ENCODE data around the gene GCK.

GCK gene

DNA sequence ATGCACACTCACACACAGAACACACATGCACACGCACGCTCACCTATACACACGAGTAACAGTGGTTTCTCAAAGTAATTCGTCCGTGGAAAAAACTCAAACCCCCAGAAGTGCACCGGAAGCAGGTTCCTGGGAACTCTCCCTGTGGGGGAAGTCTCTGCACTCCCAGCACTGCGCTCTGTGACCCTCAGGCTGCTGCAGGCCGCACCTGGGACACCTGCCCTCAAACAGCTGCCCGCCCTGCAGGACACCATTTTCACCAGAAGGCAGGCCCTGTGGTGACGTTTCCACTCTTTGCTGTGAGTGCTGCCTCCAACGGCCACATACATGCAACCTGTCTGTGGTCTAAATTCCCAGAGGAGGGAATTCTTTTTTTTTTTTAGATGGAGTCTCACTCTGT, 32.8 kb upstream of the GCK start:
- no peak for DNase-seq

DNA sequence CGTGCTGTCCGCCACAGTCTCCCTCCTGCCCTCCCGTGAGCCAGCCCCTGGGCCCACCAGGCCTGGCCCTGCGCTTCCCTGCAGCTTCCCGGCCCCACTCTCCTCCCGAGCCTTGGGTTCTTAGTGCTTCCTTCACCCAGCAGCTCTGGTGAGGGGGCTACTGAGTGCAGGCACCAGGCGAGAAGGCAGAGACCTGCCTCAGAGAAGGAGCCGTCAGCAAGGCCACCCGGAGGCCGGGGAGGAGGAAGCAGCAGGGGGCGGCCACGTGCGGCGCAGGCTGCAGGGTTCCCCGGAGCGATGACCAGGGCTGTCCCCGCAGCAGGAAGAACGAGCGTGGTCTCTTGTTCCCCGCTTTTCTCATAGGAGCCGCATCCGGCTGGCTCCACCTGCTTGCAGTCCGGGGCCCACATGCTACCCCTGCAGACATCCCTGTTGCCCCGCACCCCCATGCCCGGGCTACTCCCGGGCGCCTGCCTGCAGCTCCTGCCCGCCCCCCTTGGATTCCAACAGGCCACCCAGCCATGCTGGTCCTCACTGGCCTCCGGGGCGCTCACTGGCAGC, 32.1 kb upstream of the GCK start:
- no peak for DNase-seq

DNA sequence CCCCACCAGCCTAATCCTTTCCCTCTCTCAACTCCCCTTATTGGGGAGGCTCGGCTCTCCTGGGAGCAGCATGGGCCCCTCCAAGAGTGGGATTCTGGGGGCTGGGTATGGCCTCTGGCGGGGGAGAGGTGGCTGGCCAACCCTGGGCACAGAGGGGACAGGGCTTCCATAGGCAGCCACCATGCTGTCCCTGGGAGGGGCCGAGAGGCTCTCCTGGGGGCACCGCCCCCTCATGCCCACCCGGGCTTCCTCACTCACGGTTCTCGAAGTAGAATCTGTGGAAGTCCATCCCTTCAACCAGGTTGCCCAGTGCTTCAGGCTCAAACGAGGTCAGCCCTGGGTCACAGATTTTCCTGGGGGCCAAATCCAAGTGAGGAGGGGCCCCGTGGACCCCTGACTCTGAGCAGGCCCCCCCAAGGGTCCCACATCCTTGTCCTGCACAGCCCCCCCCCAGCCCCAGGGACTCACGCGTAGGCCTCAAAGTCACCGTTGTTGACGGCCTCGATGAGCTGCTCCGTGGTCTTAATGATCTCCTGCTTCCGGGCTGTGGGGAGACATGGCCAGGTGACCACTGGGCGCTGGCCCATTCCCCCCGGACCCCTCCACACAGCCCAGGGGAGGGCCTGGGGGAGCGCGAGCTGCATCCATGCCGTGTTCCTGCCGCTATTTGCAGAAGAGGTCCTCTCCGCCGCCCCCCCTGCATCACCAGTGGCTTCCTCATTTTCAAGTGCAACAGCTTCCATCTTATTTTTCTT, 31.3 kb upstream of the GCK start:
- DNase-seq, result no peak

DNA sequence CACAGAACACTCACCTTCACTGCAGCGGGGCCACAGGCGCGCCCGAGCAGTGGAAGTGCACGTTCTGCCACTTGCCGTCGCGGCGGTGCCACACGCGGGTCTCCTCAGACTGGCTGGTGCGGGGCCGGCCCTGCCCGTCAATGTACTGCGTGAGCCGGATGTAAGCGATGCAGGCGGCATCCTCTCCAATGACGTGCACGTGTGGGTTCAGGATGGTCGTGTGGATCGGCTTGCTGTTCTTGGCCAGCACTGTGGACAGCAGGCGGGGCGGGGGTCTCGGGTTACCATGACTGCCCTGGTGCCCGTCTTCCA, 30.8 kb upstream of the GCK start:
- DNase-seq, result no peak

DNA sequence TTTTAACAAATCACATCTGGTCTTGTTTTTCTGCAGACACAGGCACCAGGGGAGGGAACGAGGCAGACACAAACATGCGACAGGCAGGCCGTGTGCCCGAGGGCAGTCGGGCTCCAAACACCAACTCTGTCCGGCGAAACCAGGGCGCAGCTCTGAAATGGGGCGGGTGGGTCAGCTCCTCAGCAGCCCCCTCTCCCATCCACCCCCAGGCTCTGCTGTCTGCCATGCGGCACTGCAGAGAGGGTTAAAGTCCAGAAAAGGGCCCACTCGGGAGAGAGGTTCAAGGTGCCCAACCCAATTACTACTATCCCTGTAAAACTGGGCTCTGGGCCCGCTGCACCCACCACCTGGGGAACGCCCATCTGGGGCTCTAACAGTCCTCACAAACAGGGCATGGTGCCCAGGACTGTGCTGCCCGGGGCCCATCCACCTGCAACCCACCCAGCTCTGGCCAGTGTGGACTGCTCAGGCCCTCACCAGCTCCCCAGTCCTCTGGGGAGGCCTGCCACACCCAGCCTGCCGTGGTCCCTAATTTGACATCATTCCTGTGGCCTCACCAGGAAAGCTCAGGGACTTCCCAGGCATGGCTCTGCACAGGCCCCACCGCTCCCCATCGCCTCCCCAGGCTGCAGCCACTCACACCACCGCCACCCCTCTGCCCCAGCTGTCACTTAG, 30.3 kb upstream of the GCK start:
- DNase-seq, result no peak

DNA sequence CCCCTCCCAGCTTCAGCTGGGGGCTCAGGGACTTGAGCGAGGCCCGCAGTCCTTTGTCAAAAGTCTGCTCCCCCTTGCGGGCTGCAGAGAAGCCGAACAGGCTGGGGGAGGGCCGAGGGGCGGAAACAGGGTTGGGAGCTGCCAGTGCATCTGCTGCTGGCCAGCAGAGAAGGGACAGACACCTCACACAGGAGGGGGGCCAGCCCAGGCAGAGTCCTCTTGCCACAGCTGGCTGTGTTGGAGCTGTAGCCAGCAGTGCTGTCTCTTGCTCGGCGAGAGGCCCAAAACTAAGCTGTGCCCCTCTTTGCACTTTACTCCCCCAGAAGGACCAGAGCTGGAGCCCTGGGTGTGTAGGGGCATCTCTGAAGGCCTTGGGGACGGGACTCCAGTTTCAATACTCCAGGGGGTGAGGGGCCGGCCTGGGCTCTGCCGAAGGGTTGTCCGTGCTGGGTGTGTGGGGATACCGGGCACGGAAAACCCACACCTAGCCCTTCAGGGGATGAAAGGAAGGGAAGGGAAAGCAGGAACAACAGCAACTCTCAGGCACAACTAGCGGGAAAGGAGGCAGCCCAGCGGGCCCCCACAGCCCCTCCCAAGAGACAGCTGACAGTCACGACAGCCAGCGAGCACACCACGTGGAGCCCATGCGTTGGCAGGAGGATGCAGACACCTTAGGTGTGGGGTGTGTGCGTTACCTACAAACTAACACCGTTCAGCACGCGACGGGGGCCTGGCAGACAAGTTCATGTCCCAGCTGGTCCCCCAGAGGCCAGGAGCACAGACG, 29.4 kb upstream of the GCK start:
- DNase-seq, result no peak

DNA sequence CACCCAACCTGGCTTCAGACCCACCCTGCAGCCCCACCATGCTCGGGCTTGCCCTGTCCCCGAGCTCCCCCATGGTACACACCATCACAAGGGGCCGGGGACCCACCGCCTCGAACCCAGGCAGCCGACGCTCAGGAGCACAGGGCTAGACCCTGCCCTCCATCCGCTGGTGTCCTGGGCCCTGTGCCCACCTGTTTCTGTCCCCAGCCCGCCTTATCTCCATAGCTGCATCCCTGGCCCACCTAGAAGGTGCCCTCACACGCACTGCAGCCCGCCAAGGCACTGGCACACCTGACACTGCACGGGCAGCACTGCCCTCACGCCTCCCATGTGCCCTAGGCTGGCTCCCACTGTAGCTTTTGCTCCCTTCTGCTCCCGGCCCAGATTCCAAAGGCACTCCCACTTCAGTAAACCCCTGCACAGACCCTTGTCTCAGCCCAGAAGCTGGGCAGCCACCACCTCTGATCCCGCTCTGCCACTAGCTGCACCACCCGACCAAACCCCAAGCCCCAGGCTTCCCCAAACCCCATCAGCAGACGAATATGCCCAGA, 28.7 kb upstream of the GCK start:
- DNase-seq, result no peak

DNA sequence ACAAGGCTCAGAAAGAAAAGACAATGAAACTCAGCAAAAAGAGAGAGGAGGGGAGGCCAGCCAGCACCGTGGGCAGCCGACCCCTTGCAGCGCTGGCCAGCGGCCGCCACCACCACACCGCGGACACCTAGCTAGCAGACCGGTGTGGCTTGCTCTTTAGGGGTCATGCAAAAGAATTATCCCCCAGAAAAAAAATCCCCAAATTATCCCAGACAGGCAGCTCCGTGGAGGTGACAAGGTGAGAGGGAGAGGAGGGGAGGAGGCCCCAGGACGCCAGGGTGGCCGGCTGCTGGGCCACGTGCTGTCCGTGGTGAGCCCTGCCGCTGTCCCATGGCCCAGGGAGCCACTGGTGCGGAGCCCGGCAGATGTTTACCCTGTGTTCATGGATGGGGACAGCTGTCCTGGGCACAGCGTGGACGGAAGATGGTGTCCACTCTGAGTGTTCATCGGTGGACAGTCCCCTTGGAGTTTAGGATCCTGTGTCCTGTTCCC, 28.0 kb upstream of the GCK start:
- no peak for DNase-seq

DNA sequence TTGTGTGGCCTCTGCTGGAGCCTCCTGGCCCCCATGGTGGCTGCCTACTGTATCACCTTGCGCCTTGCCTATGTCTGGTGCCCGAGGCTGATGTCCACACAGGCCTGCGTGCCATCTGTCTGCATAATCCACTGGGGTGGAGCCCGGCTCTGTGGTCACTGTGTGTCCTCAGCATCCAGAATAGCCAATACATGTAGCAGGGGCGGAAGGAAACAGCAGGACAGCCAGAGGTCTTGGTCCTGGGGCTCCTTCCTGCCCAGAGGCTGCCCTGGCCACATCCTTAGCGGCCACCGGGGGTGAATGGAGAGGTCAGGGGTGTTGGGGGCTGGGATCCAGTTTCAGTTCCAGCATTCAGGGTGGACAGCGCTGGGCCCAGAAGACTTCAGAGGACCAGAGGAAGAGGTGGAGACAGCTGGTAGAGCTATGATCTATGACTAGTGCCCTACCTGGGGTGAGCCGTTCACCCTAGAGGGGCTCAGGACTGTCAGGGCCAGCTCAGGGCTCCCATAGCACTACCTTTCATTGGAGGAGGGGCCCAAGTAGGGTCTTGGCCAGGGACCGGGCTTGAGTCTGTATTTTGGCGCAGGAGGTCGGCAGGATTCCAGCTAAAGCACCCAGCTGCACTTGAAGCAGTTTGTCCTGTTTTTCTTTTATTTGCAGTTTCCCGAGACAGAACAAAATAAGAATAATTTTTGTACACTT, 27.4 kb upstream of the GCK start:
- no peak for DNase-seq

DNA sequence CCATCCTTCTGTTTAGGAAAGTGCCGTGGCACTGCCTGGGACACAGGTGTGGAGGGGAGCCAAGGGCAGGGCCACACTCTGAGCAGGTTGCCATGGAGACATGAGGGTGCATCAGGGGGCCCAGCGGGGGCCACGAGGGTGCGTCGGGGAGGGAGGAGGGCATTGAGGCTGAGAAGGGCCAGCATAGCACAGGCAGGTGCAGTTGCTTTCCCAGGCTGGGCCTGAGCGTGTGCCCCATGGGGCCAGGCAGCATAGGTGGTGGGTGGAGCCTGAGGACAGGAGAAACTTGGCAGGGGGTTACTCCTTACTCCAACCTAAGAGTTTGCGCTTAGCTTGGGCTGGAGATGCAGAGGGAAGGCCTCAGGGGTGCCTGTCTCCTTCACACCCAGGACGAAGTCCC, 26.8 kb upstream of the GCK start:
- no peak for DNase-seq

DNA sequence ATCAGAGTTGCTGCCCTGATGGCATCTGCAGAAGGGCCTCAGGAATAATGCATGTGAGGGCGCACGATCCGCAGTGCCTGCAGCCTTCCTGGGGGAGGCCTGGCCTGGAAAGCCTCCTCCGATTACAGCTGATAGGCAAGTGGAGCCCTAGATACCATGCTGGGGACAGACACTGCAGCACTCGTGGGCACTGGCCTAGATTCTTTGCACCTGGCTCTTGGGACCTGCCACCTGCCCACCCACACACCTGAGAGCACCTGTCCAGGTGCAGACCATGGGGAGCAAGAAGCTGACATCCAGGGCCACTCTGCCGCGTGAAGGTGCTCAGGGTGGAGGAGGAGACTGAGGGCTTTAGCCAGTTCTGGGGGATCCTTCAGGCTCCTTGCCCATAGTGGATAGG, 26.3 kb upstream of the GCK start:
- no peak for DNase-seq

DNA sequence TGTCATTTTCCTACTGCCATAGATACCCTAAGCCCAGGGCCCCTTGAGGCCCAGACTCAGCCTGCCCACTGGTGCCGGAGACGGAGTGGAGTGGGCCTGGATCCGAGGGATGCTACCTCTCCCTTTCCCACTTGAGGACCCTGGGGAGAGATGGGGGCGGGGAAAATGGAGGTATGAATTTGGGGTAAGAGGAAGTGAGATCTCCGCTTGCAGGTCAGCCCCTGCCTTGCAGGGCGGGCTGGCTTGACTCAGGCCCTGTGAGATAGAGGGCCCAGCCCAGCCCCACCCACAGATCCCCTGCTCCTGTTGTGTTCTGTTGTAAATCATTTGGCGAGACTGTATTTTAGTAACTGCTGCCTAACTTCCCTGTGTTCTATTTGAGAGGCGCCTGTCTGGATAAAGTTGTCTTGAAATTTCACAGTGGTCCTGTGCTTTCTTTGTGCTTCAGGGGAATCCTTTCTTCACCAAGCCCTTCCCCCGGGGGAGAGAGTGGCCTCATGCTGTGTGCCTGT, 24.7 kb upstream of the GCK start:
- DNase-seq, result no peak

DNA sequence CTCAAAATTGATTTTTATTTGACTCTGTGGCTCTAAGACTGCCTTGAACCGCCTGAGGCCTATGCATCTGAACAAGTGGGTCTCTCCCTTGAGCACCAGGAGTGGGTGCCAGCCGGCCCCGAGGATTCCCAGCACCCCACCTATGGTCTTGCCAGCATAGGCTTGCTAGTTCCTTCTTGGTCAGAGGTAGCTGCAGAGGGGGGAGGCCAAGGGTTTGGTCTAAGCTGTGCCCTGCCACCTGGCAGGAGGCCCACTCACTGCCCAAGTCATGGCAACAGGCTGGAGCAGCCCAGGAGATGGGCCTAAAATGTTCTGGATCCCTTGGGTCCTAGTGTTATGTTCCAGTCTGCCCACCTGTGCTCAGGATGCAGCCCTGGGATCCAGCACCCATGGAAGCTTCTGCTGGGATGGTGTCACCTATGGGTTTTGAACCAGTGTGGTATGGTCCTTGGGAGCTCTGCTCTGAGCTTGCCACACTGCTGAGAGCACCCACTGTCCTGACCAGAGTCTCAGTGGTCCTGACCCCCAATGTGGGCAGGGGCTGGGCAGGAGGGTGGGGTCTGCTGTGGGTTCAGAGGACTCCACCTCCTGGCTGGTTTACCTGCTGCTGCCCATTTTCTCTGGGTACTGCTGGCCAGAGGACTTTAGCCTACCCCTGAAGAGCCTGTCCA, 24.1 kb upstream of the GCK start:
- no peak for DNase-seq

DNA sequence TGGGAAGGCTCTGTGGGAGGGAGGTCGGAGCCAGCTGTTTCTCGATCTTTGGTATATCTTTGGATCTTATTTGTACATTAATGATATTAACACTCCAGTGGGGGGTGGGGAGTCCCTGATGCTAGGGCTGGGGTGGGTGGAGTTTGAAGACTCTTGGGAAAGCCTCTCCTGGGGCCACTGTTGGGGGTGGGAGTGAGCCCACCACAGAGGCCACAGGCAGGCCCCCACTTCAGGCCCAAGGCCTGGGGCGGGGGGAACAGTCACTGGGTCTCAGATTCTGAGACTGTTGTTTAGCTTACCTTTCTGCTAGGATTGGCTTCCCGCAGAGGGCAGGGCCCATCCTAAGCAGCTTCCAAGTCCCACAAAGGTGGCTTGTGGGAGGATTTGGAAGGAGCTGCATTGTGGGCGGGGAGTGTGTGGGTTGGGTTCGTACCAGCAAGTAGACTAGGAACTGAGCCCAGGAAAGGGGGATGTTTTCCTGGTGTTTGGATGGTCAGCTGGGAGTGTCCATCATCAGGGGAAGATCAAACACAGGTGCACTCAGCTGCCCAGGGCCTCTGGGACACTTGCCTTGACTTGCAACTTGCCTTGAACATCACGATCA, 23.4 kb upstream of the GCK start:
- DNase-seq, result no peak

DNA sequence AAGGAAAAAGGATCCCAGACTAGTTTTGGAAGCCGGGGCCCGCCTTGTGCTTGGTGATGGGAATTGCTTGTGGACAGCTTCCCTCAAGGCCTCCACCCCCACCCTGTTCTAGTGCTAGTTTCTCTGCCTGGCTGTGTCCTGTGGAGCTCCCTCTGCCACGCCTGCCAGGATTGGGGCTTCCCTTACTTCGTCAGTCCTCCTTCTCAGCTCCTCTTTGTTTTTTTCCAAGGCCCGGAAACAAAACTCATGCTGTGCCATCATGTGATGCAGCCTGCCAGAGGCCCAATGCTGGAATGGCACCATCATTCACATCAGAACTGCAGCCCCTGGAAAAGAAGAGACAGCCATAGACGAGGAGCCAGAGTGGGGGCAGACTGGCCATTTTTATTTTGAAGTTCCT, 22.8 kb upstream of the GCK start:
- DNase-seq, result no peak

DNA sequence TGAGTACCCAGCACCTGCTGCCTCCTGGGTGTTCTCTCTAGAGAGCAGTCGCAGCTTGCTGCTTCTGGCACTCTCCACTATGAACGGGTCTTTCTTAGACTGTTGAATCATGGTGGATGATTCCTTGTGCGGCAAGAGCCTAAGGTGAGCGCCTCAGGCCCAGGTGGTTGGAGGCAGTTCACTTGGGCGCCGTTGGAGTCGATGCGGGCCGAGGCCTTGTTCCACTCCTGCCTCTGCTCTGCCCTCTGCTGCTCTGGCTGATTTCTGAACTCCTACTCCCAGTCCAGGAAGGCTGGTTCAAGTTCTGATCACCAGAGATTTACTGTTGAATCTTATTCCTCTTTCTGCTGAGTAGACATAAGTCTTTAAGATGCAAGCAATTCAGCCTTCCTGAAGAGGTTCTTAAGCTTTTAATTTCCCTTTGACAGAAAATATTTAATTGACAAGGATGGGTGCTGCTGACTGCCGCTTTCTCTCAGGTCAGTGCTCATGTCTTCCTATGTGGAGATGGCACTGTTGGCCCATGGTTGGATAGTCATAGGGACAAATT, 22.0 kb upstream of the GCK start:
- no peak for DNase-seq

DNA sequence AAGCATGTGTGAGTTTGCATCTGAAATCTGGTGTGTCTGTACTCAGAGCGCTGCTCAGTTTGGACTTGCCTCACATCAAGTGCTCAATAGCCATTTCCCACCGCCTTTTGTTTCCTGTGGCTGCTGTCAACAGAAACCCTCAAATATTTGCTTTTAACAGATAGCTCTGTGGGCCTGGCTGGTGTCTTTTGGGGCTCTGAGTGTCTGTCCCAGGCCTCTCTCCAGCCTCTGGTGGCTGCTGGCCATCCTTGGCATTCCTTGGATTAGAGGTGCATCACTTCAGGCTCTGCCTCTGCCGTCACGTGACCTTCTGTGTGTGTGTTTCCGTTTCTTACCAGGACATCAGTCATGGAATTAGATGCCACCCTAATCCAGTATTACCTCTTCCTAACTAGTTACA, 20.9 kb upstream of the GCK start:
- no peak for DNase-seq

DNA sequence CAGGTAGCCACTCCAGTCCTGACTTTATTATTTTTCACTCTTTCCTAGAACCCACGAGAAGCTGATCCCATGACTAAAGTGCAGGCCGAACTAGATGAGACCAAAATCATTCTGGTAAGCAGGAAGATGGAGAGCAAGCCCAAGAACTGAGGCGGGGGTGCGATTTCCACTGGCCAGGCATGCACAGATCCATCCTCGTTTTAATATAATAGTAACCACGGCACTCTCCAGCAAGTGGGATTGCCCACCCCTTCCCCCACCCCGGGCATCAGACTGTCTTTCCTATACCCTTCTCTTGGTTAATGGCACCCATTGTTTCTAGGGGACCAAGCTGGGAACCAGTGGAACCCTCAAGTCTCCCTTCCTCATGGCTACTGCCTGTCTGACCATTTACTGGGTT, 18.8 kb upstream of the GCK start:
- no peak for DNase-seq

DNA sequence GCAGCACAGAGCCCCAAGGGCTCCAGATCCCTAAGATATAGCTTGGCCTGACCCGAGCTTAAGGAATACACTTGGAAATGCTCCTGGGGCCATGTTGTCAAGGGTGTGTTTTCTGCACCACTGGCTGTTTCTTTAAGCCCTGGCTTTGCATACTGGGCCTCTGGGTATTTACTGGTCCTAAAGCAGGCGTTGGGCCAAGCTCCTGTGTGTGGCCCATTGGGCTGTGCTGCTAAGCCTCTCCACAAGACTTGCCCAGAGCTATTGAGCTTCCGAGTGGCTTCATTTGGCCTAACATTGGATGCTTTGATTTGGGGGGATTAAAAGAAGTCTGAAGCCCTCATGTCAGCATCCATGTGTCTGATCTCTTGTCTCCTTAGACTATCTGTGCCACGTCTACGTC, 16.8 kb upstream of the GCK start:
- DNase-seq, result no peak

DNA sequence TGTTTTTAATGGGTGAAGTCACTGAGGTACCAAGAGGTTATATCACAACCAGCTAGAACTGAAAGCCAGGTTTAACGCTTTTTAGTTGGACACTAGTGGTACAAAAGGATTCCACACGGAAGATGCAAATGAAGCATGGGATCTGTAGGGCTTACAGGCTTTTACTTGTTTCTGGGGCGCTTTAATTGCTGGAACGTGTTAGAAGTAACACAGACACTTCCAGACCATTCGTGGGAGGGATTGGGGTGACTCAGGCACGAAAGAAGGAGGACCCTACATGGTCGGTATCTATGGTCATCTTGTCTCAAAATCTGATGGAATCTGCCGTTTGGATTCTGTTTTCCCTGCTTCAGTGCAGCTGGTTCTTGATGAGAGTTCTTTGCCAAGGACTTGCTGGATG, 12.6 kb upstream of the GCK start:
- DNase-seq, result no peak

All from stimulated activated CD4-positive, alpha-beta T cell treated with anti-CD3 and anti-CD28 coated beads, Interleukin-1b, Interleukin-23, amount 100 ng/mL, for 48 hours (primary cell).